HG02642 (cell line): ENCODE results near the gene TXNRD2.

Experiments used
- ATAC-seq: cut with Tn5 transposase; IDR thresholded peaks from one replicate; pipeline ENCODE4 v1.9.1; 2021; ENCODE audit warnings: mild to moderate bottlenecking; ENCODE audit not compliant: unreplicated experiment, poor library complexity

TXNRD2 gene

DNA sequence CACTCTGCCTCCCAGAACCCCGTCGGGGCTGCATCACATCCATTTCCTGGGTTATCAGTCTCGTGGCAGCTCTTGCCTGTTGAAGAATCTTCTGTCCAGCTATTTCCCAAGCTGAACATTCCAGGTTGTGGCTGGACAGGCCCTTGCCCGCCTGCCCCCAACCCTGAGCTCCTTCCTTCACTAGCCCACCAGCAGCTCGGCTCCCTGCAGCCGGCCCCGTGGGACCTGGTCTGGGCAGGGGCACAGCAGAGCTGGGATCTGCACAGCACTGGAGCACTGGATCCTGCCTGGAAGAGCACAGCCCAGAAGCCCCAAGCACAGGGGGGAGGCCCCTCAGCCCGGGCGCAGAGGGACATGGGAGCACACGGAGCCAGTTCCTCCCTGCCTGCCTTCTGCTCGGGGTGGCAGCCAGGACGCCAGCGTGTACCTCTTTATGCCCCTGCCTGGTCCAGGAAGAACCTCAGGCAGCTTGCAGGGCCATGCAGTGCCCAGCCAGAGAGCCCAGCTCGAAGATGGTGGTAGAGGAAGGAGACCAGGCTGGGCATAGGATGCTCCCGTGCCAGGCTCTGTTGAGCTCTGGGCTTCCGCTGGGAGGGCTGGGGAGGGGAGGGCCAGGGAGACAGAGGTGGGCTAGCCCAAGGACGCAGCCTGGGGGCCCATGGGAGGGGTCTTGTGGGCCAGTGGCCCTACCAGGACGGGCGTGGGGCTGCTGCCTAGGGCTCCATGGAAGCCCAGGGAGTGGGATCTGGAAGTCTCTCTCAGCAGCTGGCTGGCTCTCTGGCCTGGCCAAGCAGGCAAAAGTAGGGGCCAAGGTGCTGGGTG is 70.4 kb downstream of the TXNRD2 start:
- ATAC-seq, result no peak

GRCh38 chr22:19870153-19871022 is 71.2 kb downstream of the TXNRD2 start:
- ATAC-seq, result no peak

- ATAC-seq, result no peak
Measured at GRCh38 chr22:19869497-19870152, 72.0 kb downstream of the TXNRD2 start.

DNA sequence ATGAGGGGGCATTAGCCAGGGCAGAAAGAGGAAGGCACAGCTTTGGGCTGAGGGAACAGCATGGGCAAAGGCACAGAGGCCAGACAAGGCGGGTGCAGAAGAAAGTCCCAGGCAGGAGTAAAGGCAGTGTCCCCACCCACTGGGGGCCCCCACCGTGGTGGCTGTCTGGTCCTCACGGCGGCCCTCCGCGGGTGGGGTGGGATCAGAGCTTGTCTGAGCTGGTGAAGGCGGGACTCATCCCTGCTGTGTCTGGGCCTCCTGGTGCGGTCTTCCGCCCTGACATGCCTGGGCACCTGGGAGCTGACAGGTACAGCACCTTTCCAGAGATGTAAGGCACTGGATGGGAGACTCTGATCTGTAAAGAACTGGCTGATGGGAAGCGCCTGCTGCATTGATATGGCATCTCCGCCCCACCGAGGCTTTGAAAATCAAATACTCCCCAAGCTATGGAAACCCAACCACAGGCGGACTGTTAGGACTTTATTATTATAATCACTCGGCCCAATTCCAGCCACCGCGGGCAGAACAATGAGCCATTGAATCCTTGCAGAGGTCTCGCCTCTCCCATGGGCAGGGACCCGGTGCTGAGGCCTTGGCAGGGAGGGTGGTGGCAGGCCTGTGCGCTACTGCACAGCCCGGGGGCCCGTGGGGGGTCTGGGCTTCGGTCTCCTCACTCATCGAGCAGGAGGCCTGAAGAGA is 72.7 kb downstream of the TXNRD2 start:
- ATAC-seq, result no peak

DNA sequence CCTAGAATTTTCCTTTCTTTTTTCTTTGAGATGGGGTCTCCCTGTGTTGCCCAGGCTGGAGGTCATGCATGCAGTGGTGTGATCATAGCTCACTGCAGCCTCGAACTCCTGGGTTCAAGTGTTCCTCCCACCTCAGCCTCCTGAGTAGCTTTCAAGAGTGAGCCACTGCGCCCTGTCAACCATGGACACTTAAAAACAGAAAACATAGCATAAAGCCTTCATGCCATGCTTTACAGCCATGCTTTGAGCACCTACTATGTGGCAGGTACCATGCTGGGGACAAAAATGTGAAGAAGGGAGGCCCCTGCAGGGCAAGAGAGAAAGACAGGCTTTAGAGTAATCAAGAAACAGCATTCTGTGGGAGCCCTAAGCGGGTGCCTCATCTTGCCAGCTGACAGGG is 73.3 kb downstream of the TXNRD2 start:
- ATAC-seq, result no peak

DNA sequence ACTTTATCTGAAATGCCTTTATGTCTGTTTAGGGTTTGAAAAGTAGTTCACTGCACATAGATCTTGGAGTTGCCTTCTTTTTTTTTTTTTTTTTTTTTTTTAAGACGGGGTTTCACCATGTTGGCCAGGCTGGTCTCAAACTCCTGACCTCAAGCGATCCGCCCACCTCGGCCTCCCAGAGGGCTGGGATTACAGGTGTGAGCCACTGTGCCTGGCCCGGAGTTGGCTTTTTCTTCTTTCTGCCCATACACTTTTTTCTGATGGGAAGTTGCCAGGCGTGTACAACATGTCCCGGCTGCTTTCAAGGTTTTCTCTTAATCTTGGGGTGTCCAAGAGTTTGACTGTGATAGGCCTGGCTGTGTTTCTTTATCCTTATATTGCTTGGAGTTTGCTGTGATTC is 74.0 kb downstream of the TXNRD2 start:
- ATAC-seq, result no peak

DNA sequence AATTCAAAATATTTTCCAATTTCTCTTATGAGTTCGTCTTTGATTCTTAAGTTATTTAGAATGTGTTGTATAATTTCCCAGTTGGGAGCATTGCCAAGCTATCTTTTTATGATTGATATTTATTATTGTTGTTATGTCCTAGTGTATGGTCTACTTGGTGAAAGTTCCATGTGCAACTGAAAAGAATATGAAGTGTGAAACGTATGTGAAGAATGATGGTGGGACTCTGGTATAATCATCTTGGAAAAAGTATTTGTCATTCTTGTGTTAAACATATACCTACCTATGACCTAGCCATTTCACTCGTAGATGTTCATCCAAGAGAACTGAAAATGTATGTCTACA is 75.0 kb downstream of the TXNRD2 start:
- ATAC-seq, result no peak

- ATAC-seq, result no peak
Measured at GRCh38 chr22:19865141-19865829, 76.3 kb downstream of the TXNRD2 start.

DNA sequence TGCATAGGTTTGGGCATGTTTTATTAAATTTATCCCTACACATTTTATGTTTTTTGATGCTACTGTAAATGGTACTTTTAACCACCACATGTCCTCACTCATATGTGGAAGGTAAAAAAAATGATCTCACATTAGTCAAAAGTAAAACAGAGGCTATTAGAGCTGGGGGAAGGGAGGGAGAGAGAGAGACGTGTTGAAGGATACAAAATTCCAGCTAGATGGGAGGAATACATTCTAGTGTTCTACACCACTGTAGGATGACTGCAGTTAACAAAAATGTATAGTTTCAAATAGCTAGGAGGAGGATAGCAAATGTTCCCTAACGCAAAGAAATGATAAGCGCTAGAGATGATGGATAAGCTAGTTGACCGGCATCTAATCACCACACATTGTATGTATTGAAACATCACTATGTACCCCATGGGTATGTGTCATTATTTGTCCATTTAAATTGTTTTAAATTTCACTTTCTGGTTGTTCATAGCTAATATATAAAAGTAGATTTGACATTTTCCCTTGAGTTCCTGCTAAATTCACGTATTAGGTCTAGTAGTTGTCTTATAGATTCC is 77.0 kb downstream of the TXNRD2 start:
- no peak for ATAC-seq

GRCh38 chr22:19863571-19863970 is 78.0 kb downstream of the TXNRD2 start:
- ATAC-seq, result no peak

DNA sequence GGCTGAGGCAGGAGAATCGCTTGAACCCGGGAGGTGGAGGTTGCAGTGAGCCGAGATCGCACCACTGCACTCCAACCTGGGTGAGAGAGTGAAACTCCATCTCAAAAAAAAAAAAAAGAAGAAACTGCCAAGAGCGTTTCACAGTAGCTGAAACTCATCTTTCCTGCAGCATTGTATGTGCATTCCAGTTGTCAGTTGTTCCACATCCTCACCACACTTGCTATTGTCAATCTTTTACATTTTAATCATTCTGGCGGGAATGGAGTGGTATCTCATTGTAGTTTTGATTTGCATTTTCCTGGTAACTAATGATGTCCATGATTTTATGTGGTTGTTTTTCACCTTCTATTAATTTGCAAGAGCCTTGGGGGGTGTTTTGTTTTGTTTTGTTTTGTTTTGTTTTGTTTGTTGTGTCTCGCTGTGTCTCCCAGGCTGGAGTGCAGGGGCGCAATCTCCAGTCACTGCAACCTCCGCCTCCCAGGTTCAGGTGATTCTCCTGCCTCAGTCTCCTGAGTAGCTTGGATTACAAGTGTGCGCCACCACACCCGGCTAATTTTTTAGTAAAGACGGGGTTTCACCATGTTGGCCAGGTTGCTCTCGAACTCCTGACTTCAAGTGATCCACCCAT is 78.9 kb downstream of the TXNRD2 start:
- no peak for ATAC-seq

DNA sequence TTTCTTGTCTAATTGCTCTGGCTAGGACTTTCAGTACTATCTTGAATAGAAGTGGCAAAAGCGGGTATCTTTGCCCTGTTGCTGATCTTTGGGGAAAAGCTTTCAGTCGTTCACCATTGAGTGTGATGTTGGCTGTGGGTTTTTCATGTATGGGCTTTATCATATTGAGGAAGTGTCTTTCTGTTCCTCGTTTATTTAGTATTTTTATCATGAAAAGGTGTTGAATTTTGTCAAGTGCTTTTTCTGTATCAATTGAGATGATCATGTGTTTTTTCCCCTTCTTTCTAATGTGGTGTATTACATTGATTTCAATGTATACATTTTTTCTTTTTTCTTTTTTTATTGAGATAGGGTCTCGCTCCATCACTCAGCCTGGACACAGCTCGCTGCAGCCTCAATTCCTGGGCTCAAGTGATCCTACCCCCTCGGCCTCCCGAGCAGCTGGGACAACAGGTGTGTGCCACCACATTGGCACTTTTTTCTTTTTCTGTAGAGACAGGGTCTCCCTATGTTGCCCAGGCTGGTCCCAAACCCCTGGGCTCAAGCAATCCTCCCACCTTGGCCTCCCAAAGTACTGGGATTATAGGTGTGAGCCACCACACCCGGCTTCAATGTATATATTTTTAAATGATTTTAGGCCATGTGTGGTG is 81.6 kb downstream of the TXNRD2 start:
- ATAC-seq, result no peak

- no peak for ATAC-seq
Measured at GRCh38 chr22:19857382-19857781, 84.2 kb downstream of the TXNRD2 start.

GRCh38 chr22:19855504-19856409 is 85.9 kb downstream of the TXNRD2 start:
- ATAC-seq, result peak; percentile 25

DNA sequence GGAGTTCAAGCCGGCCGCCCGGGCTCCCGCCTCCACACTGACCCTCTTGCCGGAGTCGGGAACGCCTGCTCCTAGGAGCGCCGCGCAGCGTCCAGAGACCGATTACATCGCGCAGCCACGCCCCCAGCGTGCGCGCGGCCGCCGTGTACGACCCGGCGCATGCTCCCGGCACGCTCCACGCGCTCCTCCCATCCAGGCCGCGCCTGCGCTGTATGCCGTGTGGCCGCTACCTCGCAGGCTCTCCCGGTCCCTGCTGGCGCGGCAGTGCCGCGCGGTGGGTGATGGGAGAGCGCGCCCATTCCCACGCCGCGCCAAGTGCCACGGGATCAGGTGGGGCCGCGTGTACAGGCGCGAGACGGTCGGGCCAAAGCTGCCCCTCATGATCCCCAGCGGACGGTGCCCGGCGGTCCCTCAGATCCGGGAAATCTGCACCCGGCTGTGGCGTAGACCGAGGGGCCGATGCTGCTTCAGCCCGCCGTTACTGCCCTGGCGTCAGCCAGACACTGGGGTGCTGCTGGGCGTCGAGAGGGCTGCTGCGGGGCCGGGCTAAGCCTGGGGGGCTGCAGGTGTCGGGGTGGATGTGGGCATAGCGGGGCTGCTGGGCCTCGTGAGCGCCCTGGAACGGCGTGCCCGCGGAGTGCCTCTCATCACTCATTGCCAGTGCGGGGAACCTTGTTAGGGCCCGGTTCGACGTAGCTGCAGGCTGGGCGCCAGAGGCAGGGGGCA is 86.7 kb downstream of the TXNRD2 start, which contains the start of the genes GNB1L and RTL10:
GNB1L (minus strand) TSS at position 97 of the 726 bp plus-strand sequence. CDS start 33,519 bp downstream, outside the sequence.
RTL10 (minus strand) TSS at position 97 of the 726 bp plus-strand sequence. CDS start 2,613 bp downstream, outside the sequence.
- peak; percentile 89 for ATAC-seq

GRCh38 chr22:19853879-19854777 is 87.5 kb downstream of the TXNRD2 start:
- peak; percentile 11 for ATAC-seq
